C4-2B (cell line): Measurements from ENCODE around the gene PLAGL1.

Experiments used
- CTCF ChIP-seq: fragments of 450-650 bp; conservative IDR thresholded peaks from 2 replicates; pipeline ENCODE4 v1.5.1; 2017; ENCODE audit warnings: mild to moderate bottlenecking
- ZFX ChIP-seq: fragments of 450-650 bp; IDR thresholded peaks from 2 replicates; pipeline ENCODE4 v1.6.1; 2017

- TF ChIP-seq ZFX, result no peak
- no peak for TF ChIP-seq CTCF
Observed at GRCh38 chr6:144047688-144048087, 39.6 kb upstream of the PLAGL1 start.
